CD4-positive, CD25-positive, alpha-beta regulatory T cell (primary cell): ENCODE measurements around the gene PLXDC1. TPM values are rescaled to one million over a fixed set of nuclear protein-coding genes. Genes with fewer than 3 reads are reported as not detected.
A peak's percentile ranks its signal among the peaks of the same experiment; 100 is the strongest.
"Not testable (repeated sequence)": the region's sequence is repeated elsewhere in the genome, so short reads cannot be mapped to it uniquely, and the experiment has no call there.

Source experiments
- ATAC-seq, 2 donors: fragments of 150-1000 bp; cut with Tn5 transposase; one replicate each; pipeline ENCODE4 v1.10.0; 2021; ENCODE audit warnings: low read depth in 2 of 2, moderate number of reproducible peaks in 2 of 2, moderate library complexity in 1 of 2
- DNase-seq, 3 donors: peaks; one replicate each; pipeline versions ENCODE4 v3.0.0 to v3.0.0-alpha.2; 2012 to 2022; ENCODE audit warnings: mixed read lengths in 1 of 3
- H3K27ac ChIP-seq: one replicate; pipeline ENCODE4 v1.7.0; 2013; ENCODE audit warnings: mild to moderate bottlenecking, low read length; ENCODE audit not compliant: insufficient read depth, poor library complexity, severe bottlenecking
- H3K27me3 ChIP-seq: one replicate; pipeline ENCODE4 v1.7.0; 2013; ENCODE audit warnings: low read length; ENCODE audit not compliant: control insufficient read depth, insufficient read depth
- H3K36me3 ChIP-seq: one replicate; pipeline ENCODE4 v1.7.0; 2013; ENCODE audit warnings: mild to moderate bottlenecking, low read length, moderate library complexity; ENCODE audit not compliant: control insufficient read depth, insufficient read depth
- H3K4me1 ChIP-seq: 2 replicates; pipeline ENCODE4 v1.7.0; 2013; ENCODE audit warnings: mild to moderate bottlenecking, low read length; ENCODE audit not compliant: insufficient read depth, control insufficient read depth, poor library complexity, severe bottlenecking
- H3K4me3 ChIP-seq: one replicate; pipeline ENCODE4 v1.7.0; 2013; ENCODE audit warnings: low read depth, mild to moderate bottlenecking, low read length, moderate library complexity
- H3K9me3 ChIP-seq, 2 experiments: 1 replicate in 1 of 2; 2 replicates in 1 of 2; pipeline ENCODE4 v1.7.0; 2013; ENCODE audit warnings: low read length in 2 of 2, mild to moderate bottlenecking in 1 of 2, moderate library complexity in 1 of 2; ENCODE audit not compliant: control insufficient read depth in 2 of 2
- H3K27ac Mint-ChIP-seq, 3 donors: one replicate each; pipeline ENCODE4 v1.8.0; 2020 to 2022; ENCODE audit warnings: mild to moderate bottlenecking in 3 of 3, mixed read lengths in 3 of 3, moderate library complexity in 2 of 3
- H3K27me3 Mint-ChIP-seq: one replicate; pipeline ENCODE4 v1.8.0; 2022; ENCODE audit warnings: mild to moderate bottlenecking, mixed read lengths
- H3K36me3 Mint-ChIP-seq: one replicate; pipeline ENCODE4 v1.8.0; 2020; ENCODE audit warnings: mixed read lengths
- H3K4me1 Mint-ChIP-seq, 4 donors: one replicate each; pipeline ENCODE4 v1.8.0; 2020 to 2022; ENCODE audit warnings: mixed read lengths in 4 of 4, mild to moderate bottlenecking in 1 of 4
- H3K4me3 Mint-ChIP-seq, 4 donors: one replicate each; pipeline ENCODE4 v1.8.0; 2020 to 2022; ENCODE audit warnings: mild to moderate bottlenecking in 4 of 4, mixed read lengths in 4 of 4, moderate library complexity in 3 of 4
- H3K9me3 Mint-ChIP-seq, 7 donors: one replicate each; pipeline ENCODE4 v1.8.0; 2020 to 2022; ENCODE audit warnings: mixed read lengths in 7 of 7, mild to moderate bottlenecking in 3 of 7, moderate library complexity in 2 of 7
- polyA plus RNA-seq, 4 donors: library from polyadenylated mRNA; unstranded; fragments of 300-500 nt; fragmentation: Illumina TruSeq; gene quantifications; one replicate each; pipeline ENCODE4 v1.2.3, GENCODE V29; 2021
- total RNA-seq: library from RNA; stranded (reverse); gene quantifications from one replicate; pipeline ENCODE4 v1.2.3, GENCODE V29; 2022

PLXDC1 gene
- total and polyA plus RNA-seq, 5 donors from 2014 or later = 0.27 to 12.9 (median 1.7) TPM

DNA sequence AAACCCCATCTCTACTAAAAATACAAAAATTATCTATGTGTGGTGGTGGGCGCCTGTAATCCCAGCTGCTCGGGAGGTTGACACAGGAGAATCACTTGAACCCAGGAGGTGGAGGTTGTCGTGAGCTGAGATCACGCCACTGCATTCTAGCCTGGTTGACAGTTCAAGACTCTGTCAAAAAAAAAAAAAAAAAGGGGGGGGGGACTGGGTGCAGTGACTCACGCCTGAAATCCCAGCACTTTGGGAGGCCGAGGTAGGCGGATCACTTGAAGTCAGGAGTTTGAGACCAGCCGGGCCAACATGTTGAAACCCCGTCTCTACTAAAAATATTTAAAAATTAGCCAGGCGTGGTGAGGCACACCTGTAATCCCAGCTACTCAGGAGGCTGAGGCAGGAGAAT lies 29.5 kb downstream of the PLXDC1 start:
- H3K27ac ChIP-seq, DNase-seq, H3K4me1 ChIP-seq, H3K27ac Mint-ChIP-seq, H3K4me3 Mint-ChIP-seq, ATAC-seq, H3K4me1 Mint-ChIP-seq, H3K27me3 Mint-ChIP-seq, H3K27me3 ChIP-seq, H3K36me3 Mint-ChIP-seq, H3K4me3 ChIP-seq, H3K36me3 ChIP-seq, H3K9me3 Mint-ChIP-seq, H3K9me3 ChIP-seq: not testable (repeated sequence)

DNA sequence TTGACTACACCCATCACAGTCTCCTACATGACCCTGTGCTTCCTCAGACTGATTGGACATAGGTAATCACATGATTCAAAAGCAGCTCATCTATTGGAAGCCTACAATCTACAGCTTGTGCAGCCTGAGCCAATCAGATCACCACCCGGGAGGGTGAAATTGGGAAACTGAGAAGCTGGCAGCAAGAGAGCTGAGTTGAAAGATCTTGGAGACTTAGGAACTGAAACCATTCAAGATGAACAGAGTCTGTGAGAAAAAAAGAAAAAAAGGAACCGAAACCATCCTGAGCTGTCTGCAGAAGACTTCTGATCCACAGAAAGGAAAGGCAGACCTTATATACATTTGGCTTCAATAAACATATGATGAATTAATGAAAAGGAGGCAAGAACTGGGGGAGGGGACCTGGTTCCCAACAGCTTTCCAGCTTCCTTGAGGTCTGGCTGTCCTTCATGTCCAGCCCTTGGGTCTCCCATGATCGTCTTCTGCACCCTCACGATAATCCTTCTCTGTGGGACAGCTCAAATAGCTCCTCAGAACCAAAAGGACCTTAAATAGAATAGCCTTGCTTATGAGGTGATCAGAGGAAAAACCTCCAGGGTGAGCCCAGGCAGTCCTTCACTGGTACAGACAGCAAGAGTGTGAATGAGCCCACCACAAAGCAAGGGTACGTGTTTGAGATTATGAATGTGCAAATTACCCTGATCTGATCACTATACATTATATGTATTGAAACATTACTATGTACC lies 32.6 kb downstream of the PLXDC1 start:
- ATAC-seq (no peak), DNase-seq (no peak)
- Histone ChIP-seq H3K27me3 (no peaks in the 10 kb centered on the region), H3K4me1 (no peaks in the 10 kb centered on the region), H3K36me3 (no peaks in the 10 kb centered on the region), H3K4me3 (no peak overlapping the region), H3K27ac (no peak overlapping the region), H3K9me3 (no peaks in the 10 kb centered on the region)
- Mint-ChIP-seq H3K4me1 (peaks cover 0 to 2% (median 0%) of the 10 kb centered on the region in 4 donors), H3K27ac (peak overlapping the region in 2 of 3 donors; percentile 52 to 85), H3K27me3 (no peaks in the 10 kb centered on the region), H3K9me3 (no peaks in the 10 kb centered on the region), H3K36me3 (no peaks in the 10 kb centered on the region), H3K4me3 (no peak overlapping the region)

DNA sequence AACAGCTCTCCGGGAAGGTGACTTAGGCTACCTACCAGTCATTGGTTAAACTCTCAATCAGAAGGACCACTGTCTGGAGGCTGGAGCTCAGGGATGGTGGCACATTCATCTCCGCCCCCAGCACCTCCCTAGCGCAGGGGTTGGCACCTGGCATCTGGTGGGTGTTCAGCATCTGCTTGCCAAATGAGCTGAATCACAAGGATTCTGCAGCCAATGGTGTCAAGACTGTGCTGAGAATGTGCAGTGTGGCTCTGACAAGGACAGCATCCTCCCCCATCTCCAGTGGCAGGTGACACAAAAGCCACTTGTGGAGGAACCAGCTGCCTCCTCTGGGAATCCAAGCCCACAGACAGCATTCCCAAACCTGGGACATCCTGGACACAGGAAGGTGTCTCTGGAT lies 35.2 kb downstream of the PLXDC1 start:
- no peaks in the 10 kb centered on the region for H3K9me3 Mint-ChIP-seq

DNA sequence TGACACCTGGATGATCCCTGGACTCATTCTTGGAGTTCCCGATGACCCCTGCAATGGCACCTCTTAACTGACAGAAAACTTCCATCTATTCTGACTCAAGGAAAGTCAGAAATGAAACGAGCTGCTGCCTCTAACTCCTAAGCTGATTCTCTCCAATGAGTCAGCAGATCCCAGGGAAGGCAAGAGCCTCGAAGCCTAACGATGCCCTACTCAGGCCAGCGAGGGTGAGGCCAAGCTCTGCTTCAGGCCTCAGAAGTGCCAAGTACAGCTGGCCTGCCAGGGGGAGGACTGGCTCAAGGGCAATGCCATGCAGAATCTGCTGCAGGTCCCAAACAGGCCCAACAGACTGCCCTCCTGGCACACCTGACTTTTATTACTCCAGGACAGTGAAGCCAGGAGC lies 36.3 kb downstream of the PLXDC1 start:
- Histone ChIP-seq H3K27ac (no peak overlapping the region), H3K4me1 (no peaks in the 10 kb centered on the region), H3K27me3 (no peaks in the 10 kb centered on the region), H3K9me3 (no peaks in the 10 kb centered on the region), H3K4me3 (no peak overlapping the region), H3K36me3 (no peaks in the 10 kb centered on the region)
- ATAC-seq (no peak), DNase-seq (no peak)
- peaks cover 0 to 2% (median 0%) of the 10 kb centered on the region in 4 donors for H3K4me1 Mint-ChIP-seq
- H3K9me3 Mint-ChIP-seq = no peaks in the 10 kb centered on the region
- no peak overlapping the region for H3K4me3 Mint-ChIP-seq
- H3K27ac Mint-ChIP-seq = no peak overlapping the region
- no peaks in the 10 kb centered on the region for H3K36me3 Mint-ChIP-seq
- no peaks in the 10 kb centered on the region for H3K27me3 Mint-ChIP-seq

More for the DNA sequence above, 35.2 kb downstream of the PLXDC1 start:
- Histone ChIP-seq H3K4me3 (no peak overlapping the region), H3K9me3 (no peaks in the 10 kb centered on the region), H3K4me1 (no peaks in the 10 kb centered on the region), H3K27me3 (no peaks in the 10 kb centered on the region), H3K36me3 (no peaks in the 10 kb centered on the region), H3K27ac (no peak overlapping the region)
- ATAC-seq = no peak
- H3K4me1 Mint-ChIP-seq = peaks cover 0 to 2% (median 0%) of the 10 kb centered on the region in 4 donors
- H3K27me3 Mint-ChIP-seq = no peaks in the 10 kb centered on the region
- no peak overlapping the region for H3K4me3 Mint-ChIP-seq
- no peak overlapping the region for H3K27ac Mint-ChIP-seq
- DNase-seq = no peak
- no peaks in the 10 kb centered on the region for H3K36me3 Mint-ChIP-seq

DNA sequence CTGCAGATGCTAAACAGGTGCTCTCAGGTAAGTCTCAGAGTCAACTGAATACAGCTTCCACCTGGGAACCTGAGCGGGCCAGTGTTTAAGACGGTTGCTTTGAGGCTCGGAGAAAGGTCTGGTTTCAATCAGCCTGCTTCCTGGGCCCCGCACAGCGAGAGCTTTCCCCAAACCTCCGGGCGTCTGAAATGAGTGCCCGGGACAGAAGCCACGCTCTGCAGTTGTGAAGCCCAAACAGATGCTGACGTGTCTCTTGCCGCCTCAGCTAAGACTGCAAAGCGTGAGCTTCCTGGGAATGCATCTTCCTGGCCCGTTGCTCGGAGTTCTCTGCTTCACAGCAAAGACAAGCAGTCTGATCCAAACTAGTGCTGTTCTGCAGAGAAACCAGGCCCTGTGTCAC lies 36.7 kb downstream of the PLXDC1 start:
- no peak for ATAC-seq
- H3K36me3 Mint-ChIP-seq = no peaks in the 10 kb centered on the region
- no peaks in the 10 kb centered on the region for H3K27me3 Mint-ChIP-seq
- Histone ChIP-seq H3K4me3 (no peak overlapping the region), H3K4me1 (no peaks in the 10 kb centered on the region), H3K36me3 (no peaks in the 10 kb centered on the region), H3K9me3 (no peaks in the 10 kb centered on the region), H3K27ac (no peak overlapping the region), H3K27me3 (no peaks in the 10 kb centered on the region)
- no peak overlapping the region for H3K4me3 Mint-ChIP-seq
- peaks cover 0 to 2% (median 0%) of the 10 kb centered on the region in 4 donors for H3K4me1 Mint-ChIP-seq
- no peak overlapping the region for H3K27ac Mint-ChIP-seq
- DNase-seq = no peak
- no peaks in the 10 kb centered on the region for H3K9me3 Mint-ChIP-seq

DNA sequence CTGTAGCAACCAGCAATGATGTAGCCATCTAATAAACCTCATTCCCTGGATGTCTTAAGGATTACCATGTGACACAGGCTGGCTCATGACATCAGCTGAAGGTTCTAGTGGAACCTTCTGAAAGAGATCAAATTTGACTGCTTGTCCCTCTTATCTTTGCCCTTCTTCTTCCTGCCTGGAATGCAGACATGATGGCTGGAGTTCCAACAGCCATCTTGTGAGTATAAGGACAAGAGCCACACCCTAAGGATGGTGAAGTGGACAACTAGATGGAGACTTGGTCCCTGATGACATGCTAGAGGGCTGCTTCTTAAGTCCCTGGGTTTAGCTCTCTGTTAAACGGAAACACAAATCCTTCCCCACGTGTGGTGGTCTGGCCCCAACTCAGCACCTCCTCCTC lies 37.6 kb downstream of the PLXDC1 start:
- Mint-ChIP-seq H3K9me3 (no peaks in the 10 kb centered on the region), H3K27me3 (no peaks in the 10 kb centered on the region), H3K36me3 (no peaks in the 10 kb centered on the region), H3K27ac (no peak overlapping the region), H3K4me3 (no peak overlapping the region), H3K4me1 (peaks cover 0 to 2% (median 0%) of the 10 kb centered on the region in 4 donors)
- no peaks in the 10 kb centered on the region for H3K27me3 ChIP-seq
- ATAC-seq (no peak), DNase-seq (no peak)
- H3K9me3 ChIP-seq = no peaks in the 10 kb centered on the region
- no peaks in the 10 kb centered on the region for H3K36me3 ChIP-seq
- no peak overlapping the region for H3K27ac ChIP-seq
- no peaks in the 10 kb centered on the region for H3K4me1 ChIP-seq
- no peak overlapping the region for H3K4me3 ChIP-seq

DNA sequence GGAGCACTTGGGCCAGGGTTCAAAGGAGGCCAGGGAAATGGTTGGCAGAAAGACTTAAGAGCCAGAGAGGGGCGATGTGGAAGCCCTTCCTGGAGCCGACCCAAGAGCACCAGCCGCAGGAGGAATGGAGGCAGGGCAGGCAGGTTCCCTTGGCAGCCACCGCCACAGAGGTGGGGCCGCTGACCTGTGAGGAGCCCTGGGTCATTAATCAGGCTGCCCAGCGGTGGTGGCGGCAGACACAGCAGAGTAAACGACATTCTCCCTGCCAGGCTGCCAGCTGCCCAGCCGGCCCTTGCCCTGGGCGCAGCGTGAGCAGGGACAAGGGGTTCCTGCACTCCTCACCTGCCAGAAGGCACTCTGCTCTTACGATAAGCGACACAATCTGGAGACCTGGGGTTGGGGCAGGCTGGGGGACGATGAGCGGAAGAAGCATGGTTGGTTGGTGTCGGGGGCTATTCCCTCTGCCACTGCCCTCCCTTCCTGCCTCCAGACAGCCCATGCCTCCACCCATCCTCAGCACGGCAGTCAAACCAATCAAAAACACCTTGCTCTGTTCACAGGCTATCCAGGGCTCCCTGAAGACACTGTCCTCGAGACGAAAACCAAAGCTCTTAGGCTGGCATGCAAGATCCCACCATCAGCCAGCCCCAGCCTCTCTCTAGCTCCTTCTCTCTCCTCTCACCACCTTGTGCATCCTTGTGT lies 40.9 kb downstream of the PLXDC1 start:
- Mint-ChIP-seq H3K27ac (peak overlapping the region in 1 of 3 donors; percentile 70), H3K4me3 (no peak overlapping the region)

More for the DNA sequence above, 40.9 kb downstream of the PLXDC1 start:
- Histone ChIP-seq H3K4me3 (no peak overlapping the region), H3K36me3 (no peaks in the 10 kb centered on the region), H3K9me3 (no peaks in the 10 kb centered on the region), H3K27me3 (no peaks in the 10 kb centered on the region), H3K4me1 (no peaks in the 10 kb centered on the region), H3K27ac (no peak overlapping the region)
- no peak for ATAC-seq
- Mint-ChIP-seq H3K9me3 (no peaks in the 10 kb centered on the region), H3K27me3 (peaks cover 4% of the 10 kb centered on the region), H3K4me1 (no peaks in the 10 kb centered on the region), H3K36me3 (no peaks in the 10 kb centered on the region)
- DNase-seq = no peak
